Keratinocyte (primary cell): ENCODE data around the gene SERPINI1. TPM values are rescaled to one million over a fixed set of nuclear protein-coding genes. Genes with fewer than 3 reads are reported as not detected.

Experiments used
- DNase-seq: peaks from one replicate; pipeline ENCODE4 v3.0.0-alpha.2; 2011; ENCODE audit warnings: low read depth, missing footprints, low spot score
- FAIRE-seq: peaks from 2 replicates; lab custom pipeline; 2011; peaks lifted over from hg19 to GRCh38; lab: Jason Lieb, UNC
- H2AFZ ChIP-seq: 2 replicates; pipeline ENCODE4 v1.6.0; 2012; ENCODE audit warnings: low read length, control low read depth, inconsistent platforms; ENCODE audit not compliant: control insufficient read depth
- H3K27ac ChIP-seq: 2 replicates; pipeline ENCODE4 v1.5.1; 2011; ENCODE audit warnings: low read length; ENCODE audit not compliant: control insufficient read depth, insufficient read depth
- H3K27me3 ChIP-seq: 3 replicates; pipeline ENCODE4 v1.6.0; 2011; ENCODE audit warnings: low read length; ENCODE audit not compliant: control insufficient read depth, insufficient read depth; ENCODE audit errors: extremely low read depth
- H3K36me3 ChIP-seq, 2 experiments: 2 replicates in 1 of 2; 3 replicates in 1 of 2; pipeline ENCODE4 v1.5.1; 2011; ENCODE audit warnings: low read length in 2 of 2, mild to moderate bottlenecking in 1 of 2; ENCODE audit not compliant: control insufficient read depth in 2 of 2, insufficient read depth in 2 of 2; ENCODE audit errors: extremely low read depth in 1 of 2
- H3K4me1 ChIP-seq: 3 replicates; pipeline ENCODE4 v1.5.1; 2011; ENCODE audit warnings: low read length; ENCODE audit not compliant: control insufficient read depth, insufficient read depth; ENCODE audit errors: extremely low read depth
- H3K4me2 ChIP-seq: 3 replicates; pipeline ENCODE4 v1.6.0; 2011; ENCODE audit warnings: low read depth, low read length; ENCODE audit not compliant: control insufficient read depth, insufficient read depth; ENCODE audit errors: extremely low read depth
- H3K4me3 ChIP-seq, 3 experiments: fragments of 200-600 bp in 1 of 3; sonication (generic) in 1 of 3; 2 replicates in 2 of 3; 3 replicates in 1 of 3; pipeline ENCODE4 v1.5.1; 2011 to 2016; ENCODE audit warnings: low read length in 3 of 3, mild to moderate bottlenecking in 3 of 3, control low read depth in 2 of 3, inconsistent platforms in 1 of 3, low read depth in 1 of 3, mixed read lengths in 1 of 3, mixed run types in 1 of 3, moderate library complexity in 1 of 3; ENCODE audit not compliant: control insufficient read depth in 2 of 3, insufficient read depth in 2 of 3; ENCODE audit errors: extremely low read depth in 1 of 3
- H3K79me2 ChIP-seq: 2 replicates; pipeline ENCODE4 v1.6.0; 2012; ENCODE audit warnings: low read length; ENCODE audit not compliant: control insufficient read depth, insufficient read depth
- H3K9ac ChIP-seq: 3 replicates; pipeline ENCODE4 v1.6.0; 2011; ENCODE audit warnings: low read length; ENCODE audit not compliant: control insufficient read depth, insufficient read depth; ENCODE audit errors: extremely low read depth
- H3K9me1 ChIP-seq: 3 replicates; pipeline ENCODE4 v1.6.0; 2011; ENCODE audit warnings: low read length; ENCODE audit not compliant: control insufficient read depth, insufficient read depth; ENCODE audit errors: extremely low read depth
- H3K9me3 ChIP-seq: 2 replicates; pipeline ENCODE4 v1.5.1; 2012; ENCODE audit warnings: low read depth, low read length; ENCODE audit not compliant: control insufficient read depth
- H4K20me1 ChIP-seq: 3 replicates; pipeline ENCODE4 v1.6.0; 2011; ENCODE audit warnings: low read length; ENCODE audit not compliant: control insufficient read depth, insufficient read depth; ENCODE audit errors: extremely low read depth
- CTCF ChIP-seq, 3 experiments: IDR thresholded peaks in 1 of 3; conservative IDR thresholded peaks in 1 of 3; optimal IDR thresholded peaks in 1 of 3; 2 replicates in 2 of 3; 3 replicates in 1 of 3; pipeline versions ENCODE3 to v1.5.1; 2011; ENCODE audit warnings: low read length in 3 of 3, mild to moderate bottlenecking in 3 of 3, moderate library complexity in 2 of 3, control low read depth in 1 of 3, inconsistent platforms in 1 of 3; ENCODE audit not compliant: insufficient read depth in 2 of 3; ENCODE audit errors: extremely low read depth in 1 of 3
- EZH2 ChIP-seq: IDR thresholded peaks from one replicate; pipeline ENCODE4 v1.6.1; 2012; ENCODE audit warnings: inconsistent platforms, mild to moderate bottlenecking, low read length, moderate library complexity
- dilution Hi-C: fragments of 300-500 bp; cut with MboI; formaldehyde crosslinking; loops from one replicate; pipeline ENCODE4 v1.7.0; 2020; ENCODE audit warnings: low sequenced_read_pairs; ENCODE audit not compliant: extremely low pct_ligation_motif_present
- polyA minus RNA-seq, 3 experiments: library from RNA; depleted of rRNA, polyadenylated mRNA; stranded (reverse); fragments of >200 nt; gene quantifications; 1 replicate in 1 of 3; 2 replicates in 1 of 3; 3 replicates in 1 of 3; pipeline ENCODE4 v1.2.3, GENCODE V29; 2011
- polyA plus RNA-seq, 5 experiments: library from polyadenylated mRNA; depleted of rRNA in 3 of 5; stranded (reverse) in 3 of 5; stranded (forward) in 1 of 5; unstranded in 1 of 5; fragments of >200 nt; gene quantifications; 1 replicate in 1 of 5; 2 replicates in 3 of 5; 3 replicates in 1 of 5; pipeline versions ENCODE4 v1.2.1 to v1.2.3, GENCODE V29; 2011 to 2012; ENCODE audit warnings: missing spikeins in 2 of 5, low read depth in 1 of 5, low replicate concordance in 1 of 5

Gene SERPINI1, protein sequence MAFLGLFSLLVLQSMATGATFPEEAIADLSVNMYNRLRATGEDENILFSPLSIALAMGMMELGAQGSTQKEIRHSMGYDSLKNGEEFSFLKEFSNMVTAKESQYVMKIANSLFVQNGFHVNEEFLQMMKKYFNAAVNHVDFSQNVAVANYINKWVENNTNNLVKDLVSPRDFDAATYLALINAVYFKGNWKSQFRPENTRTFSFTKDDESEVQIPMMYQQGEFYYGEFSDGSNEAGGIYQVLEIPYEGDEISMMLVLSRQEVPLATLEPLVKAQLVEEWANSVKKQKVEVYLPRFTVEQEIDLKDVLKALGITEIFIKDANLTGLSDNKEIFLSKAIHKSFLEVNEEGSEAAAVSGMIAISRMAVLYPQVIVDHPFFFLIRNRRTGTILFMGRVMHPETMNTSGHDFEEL
- polyA plus RNA-seq (2.2 to 5.5 TPM (median 4.2 TPM) in 3 replicates), polyA minus RNA-seq (1.5 to 2.3 TPM in 2 of 3 replicates, not detected in the other)
- 1.2 TPM for polyA plus RNA-seq (2011; ENCODE audit: low read depth)
- 1.3 and 3.9 TPM in 2 replicates for polyA plus RNA-seq (2011; cell fraction: cytosol; rRNA removed)
- polyA plus RNA-seq (2011; cell fraction: nucleus; rRNA removed): 5.7 and 11.1 TPM in 2 replicates
- polyA plus RNA-seq (2012; ENCODE audit: low replicate concordance): 2.5 and 2.7 TPM in 2 replicates
- polyA minus RNA-seq (2011; cell fraction: cytosol; rRNA and poly(A)+ RNA removed): 3.1 TPM
- 5.1 and 7.3 TPM in 2 replicates for polyA minus RNA-seq (2011; cell fraction: nucleus; rRNA and poly(A)+ RNA removed)

- TF ChIP-seq CTCF (optimal IDR thresholded peaks at IDR 0.05 in 1 of 3, IDR thresholded peaks at IDR 0.05 in 1 of 3, conservative IDR thresholded peaks at IDR 0.05 in 1 of 3; ENCODE audit: extremely low read depth in 1 of 3, insufficient read depth in 2 of 3, low read length in 3 of 3) (no peak), EZH2 (no peak)
- Histone ChIP-seq H3K4me1 (peaks cover 15% of the 10 kb centered on the region), H3K9ac (peak within 1 kb of the TSS; percentile 89), H3K9me1 (peaks cover 4% of the 10 kb centered on the region), H2AFZ (peak within 1 kb of the TSS; percentile 97), H4K20me1 (peaks cover 5% of the 10 kb centered on the region), H3K36me3 (peaks cover 0 to 5% of the 10 kb centered on the region in 2 experiments), H3K79me2 (peaks cover 41% of the 10 kb centered on the region), H3K4me2 (peak within 1 kb of the TSS; percentile 96), H3K4me3 (peak within 1 kb of the TSS; percentile 93 to 96 (median 96)), H3K27me3 (no peaks in the 10 kb centered on the region), H3K9me3 (no peaks in the 10 kb centered on the region), H3K27ac (peak within 1 kb of the TSS; percentile 91)
- peak; percentile 84 for FAIRE-seq
- peak; percentile 40 for DNase-seq
- dilution Hi-C loops: no loop called here
Observed at GRCh38 chr3:167735233-167736138, at the start of gene SERPINI1. SERPINI1 (plus strand) TSS chr3:167735721; CDS start chr3:167789129, 53,408 bp downstream.

DNA sequence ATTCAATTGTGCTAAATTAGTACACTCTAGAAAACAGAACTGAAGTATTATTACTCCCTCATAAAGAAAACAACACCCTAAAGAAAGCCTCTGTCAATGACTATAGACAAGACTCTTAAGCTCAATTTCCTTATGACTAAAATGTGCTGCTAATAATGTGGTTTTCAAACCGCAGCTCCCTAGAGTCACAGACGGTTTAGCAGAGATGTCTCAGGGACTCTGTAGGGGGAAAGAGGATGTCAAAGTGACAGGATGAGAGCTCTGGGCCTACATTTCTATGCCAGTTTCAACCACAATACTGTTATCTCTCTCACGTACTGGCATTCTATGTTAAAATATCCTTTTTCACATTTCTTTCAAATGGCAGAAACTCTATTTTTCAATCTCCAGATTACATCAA is 44.2 kb upstream of the SERPINI1 start:
- no peaks in the 10 kb centered on the region for H3K27me3 ChIP-seq
- TF ChIP-seq CTCF (optimal IDR thresholded peaks at IDR 0.05 in 1 of 3, IDR thresholded peaks at IDR 0.05 in 1 of 3, conservative IDR thresholded peaks at IDR 0.05 in 1 of 3; ENCODE audit: extremely low read depth in 1 of 3, insufficient read depth in 2 of 3, low read length in 3 of 3): no peak
- TF ChIP-seq EZH2: no peak
- no peaks in the 10 kb centered on the region for H3K79me2 ChIP-seq
- no peak for DNase-seq
- H3K9me1 ChIP-seq: no peaks in the 10 kb centered on the region
- no peak for FAIRE-seq
- no peak overlapping the region for H3K27ac ChIP-seq
- H3K4me1 ChIP-seq: no peaks in the 10 kb centered on the region
- no peak overlapping the region for H3K4me2 ChIP-seq
- H3K4me3 ChIP-seq: no peak overlapping the region
- H2AFZ ChIP-seq: no peak overlapping the region
- H3K9ac ChIP-seq: no peak overlapping the region
- no peaks in the 10 kb centered on the region for H4K20me1 ChIP-seq
- dilution Hi-C loops: no loop called here
- H3K36me3 ChIP-seq: peaks cover 11% of the 10 kb centered on the region in 2 experiments
- no peaks in the 10 kb centered on the region for H3K9me3 ChIP-seq
